HUES64 (cell line): ENCODE measurements around the gene RABGGTB.
"Not testable (repeated sequence)": the region's sequence is repeated elsewhere in the genome, so short reads cannot be mapped to it uniquely, and the experiment has no call there.

ENCODE experiments used
- H3K27ac ChIP-seq: 2 replicates; pipeline ENCODE4 v1.7.0; 2013; ENCODE audit warnings: low read depth, low read length, inconsistent platforms
- H3K27me3 ChIP-seq: 2 replicates; pipeline ENCODE4 v1.6.1; 2013; ENCODE audit warnings: mild to moderate bottlenecking, low read length; ENCODE audit not compliant: insufficient read depth
- H3K36me3 ChIP-seq: 2 replicates; pipeline ENCODE4 v1.6.1; 2013; ENCODE audit warnings: mild to moderate bottlenecking, low read length; ENCODE audit not compliant: insufficient read depth
- H3K4me1 ChIP-seq: 2 replicates; pipeline ENCODE4 v1.6.1; 2013; ENCODE audit warnings: mild to moderate bottlenecking, low read length, moderate library complexity; ENCODE audit not compliant: insufficient read depth
- H3K4me3 ChIP-seq: 2 replicates; pipeline ENCODE4 v1.5.1; 2013; ENCODE audit warnings: mild to moderate bottlenecking, low read length, moderate library complexity
- H3K9ac ChIP-seq: 2 replicates; pipeline ENCODE4 v1.6.1; 2013; ENCODE audit warnings: mild to moderate bottlenecking, low read depth, low read length
- H3K9me3 ChIP-seq: 2 replicates; pipeline ENCODE4 v1.6.1; 2013; ENCODE audit warnings: low read depth, low read length; ENCODE audit not compliant: insufficient read depth
- WGBS: fragments of 150-250, 120-280 bp; methylation state at CpG from one replicate; pipeline ENCODE4 v1.1.7; 2013; ENCODE audit warnings: missing lambda C conversion rate; 5-methylcytosine and 5-hydroxymethylcytosine counted together

RABGGTB gene

DNA sequence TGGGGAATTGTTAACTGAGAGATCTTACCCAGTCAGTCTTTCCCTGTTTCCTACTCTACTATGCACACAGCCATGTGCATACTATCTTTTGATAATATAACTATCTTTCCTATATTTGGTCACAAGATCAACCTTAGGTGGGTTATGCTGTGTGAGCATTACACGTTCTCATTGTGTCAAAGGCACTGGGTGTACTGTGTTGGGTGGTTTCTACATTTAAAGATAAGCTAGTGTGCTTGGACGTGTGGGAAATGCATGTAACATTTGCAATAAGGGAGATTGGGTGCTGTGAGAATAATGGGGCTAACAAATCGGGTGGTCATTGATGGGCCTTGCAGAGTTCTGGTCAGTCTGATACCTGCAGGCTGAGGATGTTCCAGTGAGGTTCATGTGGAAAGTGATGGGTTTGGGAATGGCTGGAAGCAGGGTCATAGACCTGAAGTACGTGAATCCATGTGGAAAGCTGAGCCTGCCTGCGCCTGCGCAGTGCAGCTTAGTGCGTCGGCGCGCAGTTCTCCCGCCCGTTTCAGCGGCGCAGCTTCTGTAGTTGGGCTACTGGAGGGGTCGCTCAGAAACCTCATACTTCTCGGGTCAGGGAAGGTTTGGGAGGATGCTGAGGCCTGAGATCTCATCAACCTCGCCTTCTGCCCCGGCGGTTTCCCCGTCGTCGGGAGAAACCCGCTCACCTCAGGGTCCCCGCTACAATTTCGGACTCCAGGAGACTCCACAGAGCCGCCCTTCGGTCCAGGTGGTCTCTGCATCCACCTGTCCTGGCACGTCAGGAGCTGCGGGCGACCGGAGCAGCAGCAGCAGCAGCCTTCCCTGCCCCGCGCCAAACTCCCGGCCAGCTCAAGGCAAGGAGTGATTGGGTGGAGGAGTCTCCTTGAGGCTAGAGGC is 10.6 kb downstream of the RABGGTB start, which contains the start of gene MSH4:
Gene MSH4 (plus strand): TSS at position 507 of the 897 bp plus-strand sequence. CDS start 104 bp downstream, at position 611.
- H3K4me3 ChIP-seq: no peak within 1 kb of the TSS
- H3K4me1 ChIP-seq: no peaks in the 10 kb centered on the region
- H3K27me3 ChIP-seq: no peaks in the 10 kb centered on the region
- WGBS: 94% methylated on average over 34 of the region's 34 CpGs
- H3K27ac ChIP-seq: no peak within 1 kb of the TSS
- H3K9me3 ChIP-seq: no peaks in the 10 kb centered on the region
- H3K9ac ChIP-seq: no peak within 1 kb of the TSS
- H3K36me3 ChIP-seq: peaks cover 61% of the 10 kb centered on the region

DNA sequence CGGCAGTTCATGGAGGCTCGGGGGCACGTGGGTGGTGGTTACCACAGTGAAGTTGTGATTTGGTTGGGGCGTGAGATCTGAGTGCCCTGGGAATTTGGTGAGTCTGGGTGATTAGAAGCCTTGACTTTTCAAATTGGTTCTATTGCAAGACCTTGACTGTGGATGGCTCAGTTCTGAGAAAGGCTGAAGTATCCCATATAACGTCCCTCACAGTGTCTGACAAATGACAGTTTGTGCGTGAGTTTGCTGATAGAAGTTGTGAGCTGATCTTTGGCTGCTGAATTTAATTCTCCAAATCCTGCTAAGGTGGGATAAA is 11.2 kb downstream of the RABGGTB start:
- Histone ChIP-seq H3K27ac (no peak overlapping the region), H3K9ac (no peak overlapping the region), H3K4me3 (no peak overlapping the region), H3K27me3 (no peaks in the 10 kb centered on the region), H3K36me3 (peaks cover 54% of the 10 kb centered on the region), H3K9me3 (no peaks in the 10 kb centered on the region), H3K4me1 (no peaks in the 10 kb centered on the region)
- 90% methylated on average over 6 of the region's 6 CpGs for WGBS

DNA sequence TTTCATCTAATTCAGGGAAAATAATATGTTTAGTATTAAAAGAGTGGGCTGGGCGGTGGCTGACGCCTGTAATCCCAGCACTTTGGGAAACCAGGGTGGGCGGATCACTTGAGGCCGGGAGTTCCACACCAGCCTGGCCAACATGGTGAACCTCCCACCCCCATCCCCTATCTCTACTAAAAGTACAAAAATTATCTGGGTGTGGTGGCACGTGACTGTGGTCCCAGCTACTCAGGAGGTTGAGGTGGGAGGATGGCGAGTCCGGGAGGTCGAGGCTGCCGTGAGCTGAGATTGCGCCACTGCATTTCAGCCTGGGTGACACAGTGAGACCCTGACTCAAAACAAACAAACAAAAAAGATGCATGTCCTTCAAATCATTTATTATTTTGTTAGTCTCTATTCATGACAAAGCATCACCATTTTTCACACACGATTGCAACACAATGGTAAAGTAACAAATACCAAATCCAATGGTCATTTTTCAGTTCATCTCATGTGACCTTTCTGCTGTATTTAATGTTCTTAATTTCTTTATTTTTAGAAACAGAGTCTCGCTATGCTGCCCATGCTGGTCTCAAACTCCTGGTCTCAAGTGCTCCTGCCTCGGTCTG is 11.7 kb downstream of the RABGGTB start:
- whole genome bisulfite sequencing: 96% methylated on average over 11 of the region's 13 CpGs

DNA sequence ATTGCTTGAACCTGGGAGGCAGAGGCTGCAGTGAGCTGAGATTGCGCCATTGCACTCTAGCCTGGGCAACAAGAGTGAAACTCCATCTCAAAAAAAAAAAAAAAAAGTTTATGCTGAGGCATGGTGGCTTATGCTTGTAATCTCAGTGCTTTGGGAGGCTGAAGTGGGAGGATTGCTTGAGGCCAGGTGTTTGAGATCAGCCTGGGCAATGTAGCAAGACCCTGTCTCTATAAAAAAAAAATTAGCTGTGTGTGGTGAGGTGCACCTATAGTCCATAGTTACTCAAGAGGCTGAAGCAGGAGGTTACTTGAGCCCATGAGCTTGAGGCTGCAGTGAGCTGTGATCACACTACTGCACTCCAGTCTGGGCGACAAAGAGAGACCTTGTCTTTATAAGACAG is 15.4 kb downstream of the RABGGTB start:
- not testable (repeated sequence) for H3K4me3 ChIP-seq, H3K9me3 ChIP-seq, H3K9ac ChIP-seq, H3K27me3 ChIP-seq, H3K27ac ChIP-seq, H3K4me1 ChIP-seq
- WGBS: 96% methylated on average over 2 of the region's 2 CpGs
- peaks cover 12% of the 10 kb centered on the region for H3K36me3 ChIP-seq

More for the DNA sequence above, 11.7 kb downstream of the RABGGTB start:
- Histone ChIP-seq H3K36me3 (peaks cover 50% of the 10 kb centered on the region), H3K9ac (no peak overlapping the region), H3K27ac (no peak overlapping the region), H3K27me3 (no peaks in the 10 kb centered on the region), H3K4me1 (no peaks in the 10 kb centered on the region), H3K4me3 (no peak overlapping the region), H3K9me3 (no peaks in the 10 kb centered on the region)

DNA sequence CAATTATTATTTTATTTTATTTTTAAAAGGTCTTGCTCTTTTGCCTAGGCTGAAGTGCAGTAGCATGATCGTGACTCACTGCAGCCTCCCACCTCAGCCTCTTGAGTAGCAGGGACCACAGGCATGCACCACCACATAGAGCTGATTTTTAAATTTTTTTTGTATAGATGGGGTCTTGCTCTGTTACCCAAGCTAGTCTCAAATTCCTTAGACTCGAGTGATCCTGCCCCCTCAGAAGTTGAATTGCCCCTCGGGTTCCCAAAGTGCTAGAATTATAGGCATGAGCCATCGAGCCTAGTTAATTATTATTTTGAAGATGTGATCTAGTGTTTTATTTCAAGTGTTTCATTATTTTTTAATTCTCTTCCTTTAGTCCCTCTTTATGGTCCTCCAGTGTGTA is 22.9 kb downstream of the RABGGTB start:
- 85% methylated on average over 4 of the region's 4 CpGs for WGBS
- Histone ChIP-seq H3K9me3 (no peaks in the 10 kb centered on the region), H3K36me3 (no peaks in the 10 kb centered on the region), H3K27ac (no peak overlapping the region), H3K4me3 (no peak overlapping the region), H3K9ac (no peak overlapping the region), H3K4me1 (no peaks in the 10 kb centered on the region), H3K27me3 (no peaks in the 10 kb centered on the region)

DNA sequence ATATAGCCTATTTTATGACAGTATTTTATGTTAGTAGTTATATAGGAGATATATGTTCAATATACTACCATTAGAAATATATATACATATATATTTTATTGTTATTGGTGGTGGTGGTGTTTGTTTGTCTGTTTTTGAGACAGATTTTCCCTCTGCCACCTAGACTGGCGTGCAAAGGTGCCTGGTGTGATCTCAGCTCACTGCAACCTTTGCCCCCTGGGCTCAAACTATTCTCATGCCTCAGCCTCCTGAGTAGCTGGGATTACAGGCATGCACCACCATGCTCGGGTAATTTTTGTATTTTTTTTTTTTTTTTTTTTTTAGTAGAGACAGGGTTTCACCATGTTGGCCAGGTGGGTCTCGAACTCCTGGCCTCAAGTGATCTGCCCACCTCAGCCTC is 24.1 kb downstream of the RABGGTB start:
- H3K36me3 ChIP-seq, H3K4me3 ChIP-seq: not testable (repeated sequence)

DNA sequence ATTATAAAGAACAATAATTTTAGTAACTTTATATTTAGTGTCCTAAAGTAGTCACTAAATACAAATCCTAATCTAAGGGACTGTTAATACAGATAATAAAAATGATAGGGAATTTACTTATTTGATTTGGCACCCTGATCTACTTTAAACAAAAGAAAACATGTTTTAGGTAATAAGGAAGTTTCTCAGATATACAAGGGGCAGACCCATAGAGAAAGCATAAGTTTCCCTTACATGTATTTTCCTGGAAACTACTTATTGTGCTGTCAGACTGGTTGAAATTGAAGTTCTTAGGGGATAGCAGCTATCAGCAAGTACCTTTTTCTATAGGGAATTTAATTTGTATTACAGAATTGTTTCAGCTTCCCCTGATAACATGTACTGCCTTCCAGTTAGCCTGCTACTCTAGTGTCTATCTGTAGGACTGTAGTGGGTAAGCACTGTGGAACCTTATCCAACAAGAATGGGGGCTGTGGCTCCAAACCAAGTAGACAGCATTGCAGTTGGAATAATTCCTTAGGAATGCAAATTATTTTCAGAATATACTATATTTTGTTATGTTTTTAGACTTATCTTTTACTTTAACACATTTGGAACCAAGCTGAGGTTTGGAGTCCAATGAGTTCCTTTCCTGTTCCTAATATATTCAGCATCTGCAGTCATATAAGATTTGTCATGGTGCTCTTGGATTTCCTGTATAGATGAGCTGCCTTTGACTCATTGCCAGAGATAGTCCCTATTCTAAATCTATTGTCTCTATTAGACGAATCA is 25.3 kb downstream of the RABGGTB start:
- no peaks in the 10 kb centered on the region for H3K9me3 ChIP-seq
- H3K27ac ChIP-seq: no peak overlapping the region
- no peaks in the 10 kb centered on the region for H3K36me3 ChIP-seq
- H3K9ac ChIP-seq: no peak overlapping the region
- H3K4me1 ChIP-seq: no peaks in the 10 kb centered on the region
- H3K4me3 ChIP-seq: no peak overlapping the region
- 92% methylated on average over 1 of the region's 1 CpG for WGBS
- no peaks in the 10 kb centered on the region for H3K27me3 ChIP-seq

More for the DNA sequence above, 24.1 kb downstream of the RABGGTB start:
- 94% methylated on average over 1 of the region's 3 CpGs for WGBS
- not testable (repeated sequence) for H3K9me3 ChIP-seq, H3K27me3 ChIP-seq, H3K4me1 ChIP-seq, H3K9ac ChIP-seq, H3K27ac ChIP-seq

DNA sequence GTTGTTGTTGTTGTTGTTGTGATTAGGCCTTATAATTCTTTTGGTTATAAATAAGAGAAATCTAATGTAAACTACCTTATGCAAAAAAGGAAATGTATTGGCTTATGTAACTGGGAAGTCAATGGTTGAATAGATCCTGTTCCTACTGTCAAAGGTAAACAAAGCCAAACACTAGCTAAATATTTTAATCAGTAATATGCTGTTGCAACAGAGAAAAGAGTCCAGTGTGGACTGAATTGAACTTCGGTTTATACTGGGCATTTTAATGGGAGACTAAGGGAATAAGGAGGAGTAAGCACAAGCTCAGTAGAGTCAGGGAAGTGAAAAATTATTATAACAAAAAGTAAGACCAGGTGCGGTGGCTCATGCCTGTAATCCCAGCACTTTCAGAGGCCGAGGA is 26.0 kb downstream of the RABGGTB start:
- H3K9ac ChIP-seq: no peak overlapping the region
- no peaks in the 10 kb centered on the region for H3K4me1 ChIP-seq
- H3K4me3 ChIP-seq: no peak overlapping the region
- no peaks in the 10 kb centered on the region for H3K9me3 ChIP-seq
- H3K27me3 ChIP-seq: no peaks in the 10 kb centered on the region
- 95% methylated on average over 3 of the region's 3 CpGs for WGBS
- no peaks in the 10 kb centered on the region for H3K36me3 ChIP-seq
- H3K27ac ChIP-seq: no peak overlapping the region

DNA sequence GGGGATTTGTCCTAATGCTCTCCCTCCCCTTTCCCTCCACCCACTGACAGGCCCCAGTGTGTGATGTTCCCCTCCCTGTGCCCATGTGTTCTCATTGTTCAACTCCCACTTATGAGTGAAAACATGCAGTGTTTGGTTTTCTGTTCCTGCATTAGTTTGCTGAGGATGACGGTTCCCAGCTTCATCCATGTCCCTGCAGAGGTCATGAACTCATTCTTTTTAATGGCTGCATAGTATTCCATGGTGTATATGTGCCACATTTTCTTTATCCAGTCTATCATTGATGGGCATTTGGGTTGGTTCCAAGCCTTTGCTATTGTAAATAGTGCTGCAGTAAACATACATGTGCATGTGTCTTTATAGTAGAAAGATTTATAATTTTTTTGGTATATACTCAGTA is 37.5 kb downstream of the RABGGTB start:
- not testable (repeated sequence) for H3K36me3 ChIP-seq, H3K4me3 ChIP-seq, H3K9me3 ChIP-seq, H3K4me1 ChIP-seq, H3K27ac ChIP-seq, H3K9ac ChIP-seq, H3K27me3 ChIP-seq
- WGBS: 100% methylated on average over 1 of the region's 1 CpG

DNA sequence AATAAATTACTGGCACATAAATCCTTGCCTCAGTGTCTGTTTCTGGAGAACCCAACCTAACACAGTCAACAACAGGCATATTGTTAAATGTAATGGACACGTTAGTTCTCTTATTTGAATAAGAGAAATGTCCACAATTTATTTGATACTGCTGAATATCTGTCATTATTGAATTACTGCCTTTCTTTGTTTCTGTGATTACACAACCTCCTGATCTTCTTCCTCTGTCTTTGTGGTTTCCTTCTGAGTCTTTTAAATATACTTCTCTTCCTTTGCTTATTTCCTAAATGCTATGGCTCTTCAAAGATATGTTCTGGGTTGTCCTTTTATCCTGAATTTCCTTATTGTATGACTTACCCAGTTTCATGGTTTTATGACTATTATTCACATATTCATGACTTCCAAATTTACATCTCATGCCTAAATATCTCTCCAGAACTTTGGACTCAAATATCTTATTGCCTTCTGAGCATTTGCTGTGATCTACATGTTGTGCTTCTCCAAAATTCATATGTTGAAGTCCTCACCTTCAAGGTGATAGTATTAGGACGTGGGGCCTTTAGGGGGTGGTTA is 50.6 kb downstream of the RABGGTB start:
- Histone ChIP-seq H3K27ac (no peak overlapping the region), H3K9ac (no peak overlapping the region), H3K36me3 (no peaks in the 10 kb centered on the region), H3K4me3 (no peak overlapping the region), H3K4me1 (no peaks in the 10 kb centered on the region), H3K9me3 (no peaks in the 10 kb centered on the region), H3K27me3 (no peaks in the 10 kb centered on the region)
- 92% methylated on average over 2 of the region's 2 CpGs for WGBS

DNA sequence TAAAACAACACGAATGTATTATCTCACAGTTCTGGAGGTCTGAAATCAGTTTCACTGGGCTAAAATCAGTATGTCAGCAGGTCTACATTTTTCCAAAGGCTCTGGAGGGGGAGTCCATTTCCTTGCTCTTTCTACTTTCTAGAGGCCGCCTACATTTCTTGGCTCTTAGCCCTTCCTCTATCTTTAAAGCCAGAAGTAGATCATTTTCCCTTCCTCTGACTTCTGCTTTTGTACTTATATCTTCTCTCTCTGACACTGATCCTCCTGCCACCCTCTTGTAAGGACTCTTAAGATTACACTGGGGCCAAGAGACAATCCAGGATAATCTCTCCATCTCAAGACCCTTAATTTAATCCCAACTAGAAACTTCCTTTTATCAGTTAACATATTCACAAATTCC is 52.0 kb downstream of the RABGGTB start:
- WGBS: 95% methylated on average over 2 of the region's 2 CpGs
- no peak overlapping the region for H3K4me3 ChIP-seq
- no peaks in the 10 kb centered on the region for H3K9me3 ChIP-seq
- no peak overlapping the region for H3K27ac ChIP-seq
- no peak overlapping the region for H3K9ac ChIP-seq
- H3K4me1 ChIP-seq: no peaks in the 10 kb centered on the region
- no peaks in the 10 kb centered on the region for H3K36me3 ChIP-seq
- no peaks in the 10 kb centered on the region for H3K27me3 ChIP-seq
